Nephron (organoid): Measurements from ENCODE around the gene OR2L2.

ENCODE experiments used
- H3K27ac Mint-ChIP-seq, 3 experiments: 2 replicates each; pipeline ENCODE4 v1.8.0; 2020; ENCODE audit warnings: mixed read lengths in 3 of 3, mild to moderate bottlenecking in 2 of 3, moderate library complexity in 1 of 3
- H3K27me3 Mint-ChIP-seq: 2 replicates; pipeline ENCODE4 v1.8.0; 2021; ENCODE audit warnings: low read depth, mild to moderate bottlenecking, moderate library complexity, mixed read lengths
- H3K36me3 Mint-ChIP-seq: 2 replicates; pipeline ENCODE4 v1.8.0; 2020; ENCODE audit warnings: low read depth, mixed read lengths
- H3K4me1 Mint-ChIP-seq: 2 replicates; pipeline ENCODE4 v1.8.0; 2020; ENCODE audit warnings: mixed read lengths
- H3K4me3 Mint-ChIP-seq, 3 experiments: 2 replicates each; pipeline ENCODE4 v1.8.0; 2020; ENCODE audit warnings: mild to moderate bottlenecking in 3 of 3, mixed read lengths in 3 of 3, moderate library complexity in 2 of 3
- H3K9me3 Mint-ChIP-seq: 2 replicates; pipeline ENCODE4 v1.8.0; 2020; ENCODE audit warnings: mixed read lengths
- CTCF ChIP-seq, 3 experiments: fragments of 200-600 bp; sonication (generic); IDR thresholded peaks; one replicate each; pipeline ENCODE4 v1.5.0; 2021; ENCODE audit warnings: antibody characterized with exemption in 3 of 3; ENCODE audit not compliant: unreplicated experiment in 3 of 3

OR2L2 gene

GRCh38 chr1:248029770-248030169 lies at the start of gene OR2L2:
Gene OR2L2 (plus strand): TSS chr1:248030070. CDS start chr1:248038268, 8,198 bp downstream.
- Mint-ChIP-seq H3K36me3 (no peaks in the 10 kb centered on the region), H3K9me3 (peaks cover 42% of the 10 kb centered on the region), H3K4me3 (no peak within 1 kb of the TSS), H3K27ac (no peak within 1 kb of the TSS), H3K4me1 (no peaks in the 10 kb centered on the region), H3K27me3 (no peaks in the 10 kb centered on the region)
- TF ChIP-seq CTCF (IDR thresholded peaks at IDR 0.05; ENCODE audit: unreplicated experiment in 3 of 3): no peak

- no peak for TF ChIP-seq CTCF (IDR thresholded peaks at IDR 0.05; ENCODE audit: unreplicated experiment in 3 of 3)
- H3K27me3 Mint-ChIP-seq: no peaks in the 10 kb centered on the region
- no peak overlapping the region for H3K4me3 Mint-ChIP-seq
- peaks cover 42% of the 10 kb centered on the region for H3K9me3 Mint-ChIP-seq
- H3K36me3 Mint-ChIP-seq: no peaks in the 10 kb centered on the region
- H3K4me1 Mint-ChIP-seq: no peaks in the 10 kb centered on the region
- no peak overlapping the region for H3K27ac Mint-ChIP-seq
These were observed 36.9 kb upstream of the OR2L2 start for GRCh38 chr1:247992986-247993385.

- H3K27me3 Mint-ChIP-seq: no peaks in the 10 kb centered on the region
- H3K4me1 Mint-ChIP-seq: no peaks in the 10 kb centered on the region
- no peak overlapping the region for H3K4me3 Mint-ChIP-seq
- H3K27ac Mint-ChIP-seq: no peak overlapping the region
- H3K9me3 Mint-ChIP-seq: peaks cover 33% of the 10 kb centered on the region
- TF ChIP-seq CTCF (IDR thresholded peaks at IDR 0.05; ENCODE audit: unreplicated experiment in 3 of 3): no peak
- no peaks in the 10 kb centered on the region for H3K36me3 Mint-ChIP-seq
These were observed 31.1 kb upstream of the OR2L2 start for GRCh38 chr1:247998811-247999210.

- Mint-ChIP-seq H3K27ac (no peak overlapping the region), H3K4me3 (no peak overlapping the region), H3K36me3 (no peaks in the 10 kb centered on the region), H3K27me3 (no peaks in the 10 kb centered on the region), H3K4me1 (no peaks in the 10 kb centered on the region), H3K9me3 (peaks cover 27% of the 10 kb centered on the region)
- no peak for TF ChIP-seq CTCF (IDR thresholded peaks at IDR 0.05; ENCODE audit: unreplicated experiment in 3 of 3)
These were observed 29.7 kb upstream of the OR2L2 start for GRCh38 chr1:248000169-248000568.

- no peak for TF ChIP-seq CTCF (IDR thresholded peaks at IDR 0.05; ENCODE audit: unreplicated experiment in 3 of 3)
- H3K27ac Mint-ChIP-seq: no peak overlapping the region
These were observed 22.1 kb upstream of the OR2L2 start for GRCh38 chr1:248007778-248008177.

GRCh38 chr1:248009681-248010080 lies 20.2 kb upstream of the OR2L2 start:
- H3K27ac Mint-ChIP-seq: no peak overlapping the region
- H3K9me3 Mint-ChIP-seq: peaks cover 54% of the 10 kb centered on the region
- no peaks in the 10 kb centered on the region for H3K36me3 Mint-ChIP-seq
- H3K4me1 Mint-ChIP-seq: no peaks in the 10 kb centered on the region
- no peak overlapping the region for H3K4me3 Mint-ChIP-seq
- TF ChIP-seq CTCF (IDR thresholded peaks at IDR 0.05; ENCODE audit: unreplicated experiment in 3 of 3): no peak
- H3K27me3 Mint-ChIP-seq: no peaks in the 10 kb centered on the region

More at GRCh38 chr1:248007778-248008177, 22.1 kb upstream of the OR2L2 start:
- no peaks in the 10 kb centered on the region for H3K36me3 Mint-ChIP-seq
- H3K4me3 Mint-ChIP-seq: no peak overlapping the region
- peaks cover 65% of the 10 kb centered on the region for H3K9me3 Mint-ChIP-seq
- no peaks in the 10 kb centered on the region for H3K4me1 Mint-ChIP-seq
- H3K27me3 Mint-ChIP-seq: no peaks in the 10 kb centered on the region
